Kidney (tissue), 14 donors: ENCODE measurements around the gene KRT6A. TPM values are rescaled to one million over a fixed set of nuclear protein-coding genes. Genes with fewer than 3 reads are reported as not detected.

Source experiments
- DNase-seq, 5 donors: peaks; one replicate each; pipeline ENCODE4 v3.0.0-alpha.2; 2013 to 2020
- FAIRE-seq: peaks from 2 replicates; lab custom pipeline; 2012; peaks lifted over from hg19 to GRCh38; lab: Jason Lieb, UNC
- H3K27ac ChIP-seq, 2 donors: one replicate each; pipeline ENCODE4 v1.7.0; 2013; ENCODE audit warnings: low read depth in 2 of 2, low read length in 2 of 2, inconsistent platforms in 1 of 2
- H3K27me3 ChIP-seq: one replicate; pipeline ENCODE4 v1.7.1; 2013; ENCODE audit warnings: low read length, inconsistent platforms; ENCODE audit not compliant: control insufficient read depth, insufficient read depth
- H3K36me3 ChIP-seq, 3 donors: one replicate each; pipeline versions ENCODE4 v1.7.0 to v1.7.1; 2013; ENCODE audit warnings: low read length in 3 of 3, control low read depth in 1 of 3, inconsistent platforms in 1 of 3; ENCODE audit not compliant: insufficient read depth in 3 of 3, control insufficient read depth in 2 of 3
- H3K4me1 ChIP-seq, 3 donors: one replicate each; pipeline versions ENCODE4 v1.7.0 to v1.7.1; 2013; ENCODE audit warnings: low read length in 3 of 3, inconsistent platforms in 1 of 3, low read depth in 1 of 3; ENCODE audit not compliant: control insufficient read depth in 2 of 3, insufficient read depth in 2 of 3
- H3K4me3 ChIP-seq, 3 donors: one replicate each; pipeline versions ENCODE4 v1.7.0 to v1.8.1; 2013; ENCODE audit warnings: low read length in 3 of 3, control low read depth in 1 of 3, inconsistent platforms in 1 of 3
- H3K9ac ChIP-seq, 3 donors: one replicate each; pipeline versions ENCODE4 v1.7.0 to v1.7.1; 2013; ENCODE audit warnings: low read length in 3 of 3, control low read depth in 1 of 3, inconsistent platforms in 1 of 3
- H3K9me3 ChIP-seq, 3 donors: one replicate each; pipeline versions ENCODE4 v1.7.0 to v1.7.1; 2013; ENCODE audit warnings: low read length in 3 of 3, control low read depth in 1 of 3, inconsistent platforms in 1 of 3; ENCODE audit not compliant: control insufficient read depth in 2 of 3, insufficient read depth in 1 of 3
- CTCF ChIP-seq: IDR thresholded peaks from 3 replicates; pipeline ENCODE4 v1.5.1; 2012; ENCODE audit warnings: mild to moderate bottlenecking, moderate library complexity, borderline replicate concordance; ENCODE audit not compliant: insufficient read depth; ENCODE audit errors: extremely low read depth
- intact Hi-C: fragments of 100-400 bp; cut with DNase I; formaldehyde crosslinking; loops from one replicate; pipeline ENCODE4 v1.11.1; 2022
- polyA plus RNA-seq: library from polyadenylated mRNA; stranded (reverse); fragments of 350-450 nt; fragmentation: Illumina TruSeq; extraction: RNeasy Lipid Tissue Mini Kit (QIAGEN cat#74804); gene quantifications from one replicate; pipeline ENCODE4 v1.2.3, GENCODE V29; 2014; ENCODE audit warnings: low read depth, low replicate concordance; ENCODE audit not compliant: insufficient read depth
- total RNA-seq: library from RNA; stranded (reverse); fragmentation: NEBNext Ultra II Directional; extraction: Animal tissue kit (Norgen Biotek cat#: 25700); gene quantifications from one replicate; pipeline ENCODE4 v1.2.1, GENCODE V29; 2021
- donor health status: control.
- donor health status: control.
- donor health status: control.
- donor health status: control.
- donor health status: control.
- donor health status: DM: yes; HTN: yes; CAD: no.
- donor health status: Normal renal cell carcinoma (clear cell type).

The KRT6A gene
- total and polyA plus RNA-seq, 2 donors from 2014 or later, result not detected

- H3K36me3 ChIP-seq, result no peaks in the 10 kb centered on the region
- FAIRE-seq, result no peak
- no peak for TF ChIP-seq CTCF
- no peaks in the 10 kb centered on the region for H3K27me3 ChIP-seq
- DNase-seq, result no peak
- intact Hi-C loops, result no loop called here
- H3K4me1 ChIP-seq, result no peaks in the 10 kb centered on the region
- H3K9me3 ChIP-seq, result no peaks in the 10 kb centered on the region
- H3K27ac ChIP-seq, result no peak overlapping the region
- H3K4me3 ChIP-seq, result no peak overlapping the region
- H3K9ac ChIP-seq, result no peak overlapping the region
Measured at GRCh38 chr12:52532636-52533035, 39.6 kb upstream of the KRT6A start.

GRCh38 chr12:52531566-52532300 is 38.7 kb upstream of the KRT6A start:
- Histone ChIP-seq H3K4me1 (no peaks in the 10 kb centered on the region), H3K36me3 (no peaks in the 10 kb centered on the region), H3K27ac (no peak overlapping the region), H3K27me3 (no peaks in the 10 kb centered on the region), H3K4me3 (no peak overlapping the region), H3K9me3 (no peaks in the 10 kb centered on the region), H3K9ac (no peak overlapping the region)
- intact Hi-C loops, result no loop called here
- TF ChIP-seq CTCF, result no peak
- DNase-seq, result no peak
- no peak for FAIRE-seq

- H3K9ac ChIP-seq, result no peak overlapping the region
- no peak for TF ChIP-seq CTCF
- H3K27me3 ChIP-seq, result no peaks in the 10 kb centered on the region
- H3K4me3 ChIP-seq, result no peak overlapping the region
- FAIRE-seq (no peak), DNase-seq (no peak)
- intact Hi-C loops, result no loop called here
- H3K9me3 ChIP-seq, result no peaks in the 10 kb centered on the region
- H3K4me1 ChIP-seq, result no peaks in the 10 kb centered on the region
- H3K27ac ChIP-seq, result no peak overlapping the region
- no peaks in the 10 kb centered on the region for H3K36me3 ChIP-seq
Measured at GRCh38 chr12:52530905-52531304, 37.8 kb upstream of the KRT6A start.

GRCh38 chr12:52530366-52530765 is 37.3 kb upstream of the KRT6A start:
- Histone ChIP-seq H3K36me3 (no peaks in the 10 kb centered on the region), H3K9ac (no peak overlapping the region), H3K27ac (no peak overlapping the region), H3K4me1 (no peaks in the 10 kb centered on the region), H3K27me3 (no peaks in the 10 kb centered on the region), H3K9me3 (no peaks in the 10 kb centered on the region), H3K4me3 (no peak overlapping the region)
- intact Hi-C loops, result no loop called here
- DNase-seq, result no peak
- FAIRE-seq, result no peak
- TF ChIP-seq CTCF, result no peak
